Measurements from ENCODE around the gene KRTAP29-1.

DNA sequence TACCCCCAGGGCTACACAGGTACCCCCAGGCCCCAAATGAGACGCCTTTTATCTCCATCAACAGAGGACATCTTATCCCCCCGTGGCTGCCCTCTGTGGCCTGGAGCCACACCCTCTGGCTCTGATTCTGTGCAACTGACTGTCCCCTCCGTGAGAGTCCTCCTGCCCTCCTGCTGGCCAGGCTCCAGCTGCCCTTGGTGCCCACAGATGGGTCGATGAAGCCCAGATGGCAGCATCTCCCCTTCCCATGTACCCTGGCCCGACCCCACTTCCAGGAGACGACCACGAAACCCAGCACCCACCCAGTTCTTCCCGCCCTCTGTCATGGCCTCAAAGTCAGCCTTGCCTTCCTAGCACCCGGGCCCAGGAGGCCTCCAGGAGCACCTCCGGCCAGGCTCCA is 22.5 kb upstream of the KRTAP29-1 start:
- TF ChIP-seq, protein P1, sequence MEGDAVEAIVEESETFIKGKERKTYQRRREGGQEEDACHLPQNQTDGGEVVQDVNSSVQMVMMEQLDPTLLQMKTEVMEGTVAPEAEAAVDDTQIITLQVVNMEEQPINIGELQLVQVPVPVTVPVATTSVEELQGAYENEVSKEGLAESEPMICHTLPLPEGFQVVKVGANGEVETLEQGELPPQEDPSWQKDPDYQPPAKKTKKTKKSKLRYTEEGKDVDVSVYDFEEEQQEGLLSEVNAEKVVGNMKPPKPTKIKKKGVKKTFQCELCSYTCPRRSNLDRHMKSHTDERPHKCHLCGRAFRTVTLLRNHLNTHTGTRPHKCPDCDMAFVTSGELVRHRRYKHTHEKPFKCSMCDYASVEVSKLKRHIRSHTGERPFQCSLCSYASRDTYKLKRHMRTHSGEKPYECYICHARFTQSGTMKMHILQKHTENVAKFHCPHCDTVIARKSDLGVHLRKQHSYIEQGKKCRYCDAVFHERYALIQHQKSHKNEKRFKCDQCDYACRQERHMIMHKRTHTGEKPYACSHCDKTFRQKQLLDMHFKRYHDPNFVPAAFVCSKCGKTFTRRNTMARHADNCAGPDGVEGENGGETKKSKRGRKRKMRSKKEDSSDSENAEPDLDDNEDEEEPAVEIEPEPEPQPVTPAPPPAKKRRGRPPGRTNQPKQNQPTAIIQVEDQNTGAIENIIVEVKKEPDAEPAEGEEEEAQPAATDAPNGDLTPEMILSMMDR (conservative IDR thresholded peaks at IDR 0.05 in 1 of 2, IDR thresholded peaks at IDR 0.05 in 1 of 2; ENCODE audit: low read depth in 1 of 2, low read length in 2 of 2), result no peak
- no peak for TF ChIP-seq EZH2 (IDR thresholded peaks at IDR 0.05; ENCODE audit: low read length, missing control alignments)

Data from fibroblast of lung (primary cell).